HL-60/S4 (cell line): ENCODE results near the gene TP53BP1.

Experiments used
- in situ Hi-C: fragments of 300-500 bp; cut with MboI; formaldehyde crosslinking; loops from 2 replicates; pipeline ENCODE4 v1.14.3; 2022; ENCODE audit warnings: low sequenced_read_pairs

The TP53BP1 gene

GRCh38 chr15:43488790-43489189 lies 4.2 kb downstream of the TP53BP1 start:
- in situ Hi-C loops = no loop called here

- in situ Hi-C loops = no loop called here
Observed at GRCh38 chr15:43487271-43487895, 5.6 kb downstream of the TP53BP1 start.

GRCh38 chr15:43484455-43484854 lies 8.5 kb downstream of the TP53BP1 start:
- in situ Hi-C loops = no loop called here

GRCh38 chr15:43483297-43484128 lies 9.4 kb downstream of the TP53BP1 start:
- in situ Hi-C loops = no loop called here

GRCh38 chr15:43473885-43474284 lies 19.1 kb downstream of the TP53BP1 start:
- in situ Hi-C loops = no loop called here

GRCh38 chr15:43471975-43472374 lies 21.0 kb downstream of the TP53BP1 start:
- in situ Hi-C loops = no loop called here

- in situ Hi-C loops = no loop called here
Observed at GRCh38 chr15:43469867-43470266, 23.1 kb downstream of the TP53BP1 start.

GRCh38 chr15:43465100-43465499 lies 27.9 kb downstream of the TP53BP1 start:
- in situ Hi-C loops = no loop called here

- in situ Hi-C loops = no loop called here
Observed at GRCh38 chr15:43463998-43464397, 29.0 kb downstream of the TP53BP1 start.

GRCh38 chr15:43463507-43463906 lies 29.4 kb downstream of the TP53BP1 start:
- in situ Hi-C loops = no loop called here

- in situ Hi-C loops = no loop called here
Observed at GRCh38 chr15:43449981-43450380, 43.0 kb downstream of the TP53BP1 start.

- in situ Hi-C loops = no loop called here
Observed at GRCh38 chr15:43446344-43446743, 46.6 kb downstream of the TP53BP1 start.

GRCh38 chr15:43441316-43441715 lies 51.6 kb downstream of the TP53BP1 start:
- in situ Hi-C loops = no loop called here

- in situ Hi-C loops = no loop called here
Observed at GRCh38 chr15:43440721-43441281, 52.2 kb downstream of the TP53BP1 start.

GRCh38 chr15:43439268-43439667 lies 53.7 kb downstream of the TP53BP1 start:
- in situ Hi-C loops = no loop called here

GRCh38 chr15:43436395-43436794 lies 56.6 kb downstream of the TP53BP1 start:
- in situ Hi-C loops = no loop called here

GRCh38 chr15:43434446-43434845 lies 58.5 kb downstream of the TP53BP1 start:
- in situ Hi-C loops = no loop called here

- in situ Hi-C loops = no loop called here
Observed at GRCh38 chr15:43433661-43434303, 59.2 kb downstream of the TP53BP1 start.

- in situ Hi-C loops = no loop called here
Observed at GRCh38 chr15:43433165-43433564, 59.8 kb downstream of the TP53BP1 start.

GRCh38 chr15:43429687-43430086 lies 63.3 kb downstream of the TP53BP1 start:
- in situ Hi-C loops = no loop called here

- in situ Hi-C loops = no loop called here
Observed at GRCh38 chr15:43423793-43424192, 69.2 kb downstream of the TP53BP1 start.

- in situ Hi-C loops = no loop called here
Observed at GRCh38 chr15:43420876-43421275, 72.1 kb downstream of the TP53BP1 start.
